HCT116 (cell line): ENCODE results near the gene HCN2. TPM values are rescaled to one million over a fixed set of nuclear protein-coding genes. Genes with fewer than 3 reads are reported as not detected.

Source experiments
- ATAC-seq: fragments of 200-7000 bp; cut with Tn5 transposase; 2 replicates; pipeline ENCODE4 v1.9.1; 2020; ENCODE audit warnings: mild to moderate bottlenecking, moderate library complexity
- BruUV-seq: library from RNA; stranded (reverse); fragments of 400-500 nt; replicated peaks from 2 replicates; lab custom pipeline; 2021; lab: Mats Ljungman, UMichigan
- CTCF ChIA-PET: fragments of 300-600 bp; sonication (Branson Sonifier 250); formaldehyde crosslinking; loops from one replicate; lab custom pipeline; 2021; ENCODE audit warnings: antibody characterized with exemption; lab: Charles Lee
- POLR2A ChIA-PET: fragments of 300-600, 350-600 bp; sonication (Branson Sonifier 250); formaldehyde crosslinking; loops from one replicate; lab custom pipeline; 2021; ENCODE audit warnings: antibody characterized with exemption; lab: Charles Lee
- RAD21 ChIA-PET, 2 experiments: fragments of 300-600 bp; sonication (Branson Sonifier 250); formaldehyde crosslinking; loops; one replicate each; lab custom pipeline; 2023; ENCODE audit warnings: low total read pairs in 2 of 2; ENCODE audit not compliant: uncharacterized antibody in 2 of 2, unreplicated experiment in 2 of 2, low non-redundant PET in 1 of 2; lab: Charles Lee
- DNase-seq: peaks from one replicate; pipeline ENCODE4 v3.0.0-alpha.2; 2010; ENCODE audit warnings: low read depth, low spot score
- H2AFZ ChIP-seq: fragments of 200-600 bp; shearing (Covaris generic), sonication (generic); 2 replicates; pipeline ENCODE4 v1.6.1; 2017; ENCODE audit warnings: low read depth, mixed run types, mixed read lengths, antibody characterized with exemption, low read length; ENCODE audit not compliant: poor library complexity, severe bottlenecking
- H3K27ac ChIP-seq: 2 replicates; pipeline ENCODE4 v1.5.1; 2012; ENCODE audit warnings: low read depth, low read length
- H3K27me3 ChIP-seq: fragments of 200-600 bp; sonication (generic); 2 replicates; pipeline ENCODE4 v1.6.1; 2016; ENCODE audit warnings: mixed run types, low read length, mixed read lengths; ENCODE audit not compliant: insufficient read depth
- H3K36me3 ChIP-seq, 2 experiments: fragments of 200-500 bp in 1 of 2; fragments of 200-600 bp in 1 of 2; sonication (Bioruptor generic) in 1 of 2; sonication (generic) in 1 of 2; 2 replicates each; pipeline versions ENCODE4 v1.5.1 to v1.6.1; 2014 to 2016; ENCODE audit warnings: low read length in 2 of 2, inconsistent platforms in 1 of 2, mixed read lengths in 1 of 2, mixed run types in 1 of 2; ENCODE audit not compliant: insufficient read depth in 2 of 2, control insufficient read depth in 1 of 2
- H3K4me1 ChIP-seq, 2 experiments: fragments of 200-600 bp in 1 of 2; sonication (generic) in 1 of 2; 2 replicates each; pipeline versions ENCODE4 v1.5.1 to v1.6.1; 2012 to 2017; ENCODE audit warnings: low read length in 2 of 2, inconsistent platforms in 1 of 2, mild to moderate bottlenecking in 1 of 2, mixed read lengths in 1 of 2, mixed run types in 1 of 2, moderate library complexity in 1 of 2; ENCODE audit not compliant: insufficient read depth in 2 of 2, control insufficient read depth in 1 of 2
- H3K4me2 ChIP-seq: fragments of 200-600 bp; sonication (generic); 2 replicates; pipeline ENCODE4 v1.6.1; 2017; ENCODE audit warnings: mixed run types, low read length, mixed read lengths
- H3K4me3 ChIP-seq, 2 experiments: fragments of 200-600 bp in 1 of 2; sonication (generic) in 1 of 2; replicated peaks in 1 of 2; 2 replicates each; pipeline ENCODE4 v1.5.1; 2011 to 2016; ENCODE audit warnings: low read length in 2 of 2, control low read depth in 1 of 2, low read depth in 1 of 2, mild to moderate bottlenecking in 1 of 2, mixed read lengths in 1 of 2, mixed run types in 1 of 2
- H3K79me2 ChIP-seq: fragments of 200-600 bp; sonication (generic); 2 replicates; pipeline ENCODE4 v1.6.1; 2017; ENCODE audit warnings: mild to moderate bottlenecking, mixed run types, low read length, moderate library complexity, mixed read lengths; ENCODE audit not compliant: insufficient read depth
- H3K9ac ChIP-seq: fragments of 200-600 bp; sonication (generic); 2 replicates; pipeline ENCODE4 v1.6.1; 2016; ENCODE audit warnings: low read length, mixed read lengths
- H3K9me2 ChIP-seq: fragments of 200-600 bp; sonication (generic), shearing (Covaris generic); 2 replicates; pipeline ENCODE4 v1.6.1; 2017; ENCODE audit warnings: mixed run types, mild to moderate bottlenecking, moderate library complexity; ENCODE audit not compliant: insufficient read depth
- H3K9me3 ChIP-seq, 2 experiments: fragments of 200-500 bp in 1 of 2; fragments of 200-600 bp in 1 of 2; sonication (Bioruptor generic) in 1 of 2; sonication (generic) in 1 of 2; 2 replicates each; pipeline ENCODE4 v1.6.1; 2014 to 2017; ENCODE audit warnings: low read length in 2 of 2, mixed read lengths in 2 of 2, inconsistent platforms in 1 of 2, low read depth in 1 of 2, mild to moderate bottlenecking in 1 of 2, mixed run types in 1 of 2, moderate library complexity in 1 of 2; ENCODE audit not compliant: control insufficient read depth in 1 of 2, insufficient read depth in 1 of 2
- H4K20me1 ChIP-seq: fragments of 200-600 bp; sonication (generic), shearing (Covaris generic); 2 replicates; pipeline ENCODE4 v1.6.1; 2017; ENCODE audit warnings: mixed run types, mild to moderate bottlenecking, moderate library complexity; ENCODE audit not compliant: insufficient read depth
- EGR1 ChIP-seq: IDR thresholded peaks from 2 replicates; pipeline ENCODE4 v1.6.1; 2012; ENCODE audit warnings: low read depth
- EZH2phosphoT487 ChIP-seq: fragments of 200-600 bp; IDR thresholded peaks from 2 replicates; pipeline ENCODE4 v1.6.1; 2018; ENCODE audit warnings: antibody characterized with exemption, borderline replicate concordance
- POLR2AphosphoS5 ChIP-seq: IDR thresholded peaks from 2 replicates; pipeline ENCODE4 v1.6.1; 2011; ENCODE audit warnings: mild to moderate bottlenecking, low read depth, low read length, moderate library complexity
- SP1 ChIP-seq: IDR thresholded peaks from 2 replicates; pipeline ENCODE4 v1.6.1; 2012; ENCODE audit warnings: low read depth
- SRF ChIP-seq: IDR thresholded peaks from 2 replicates; pipeline ENCODE4 v1.6.1; 2012; ENCODE audit warnings: low read depth
- TCF7L2 ChIP-seq: IDR thresholded peaks from 2 replicates; pipeline ENCODE4 v1.7.0; 2011; ENCODE audit warnings: borderline replicate concordance, inconsistent platforms; ENCODE audit not compliant: insufficient read depth, insufficient read length; ENCODE audit errors: extremely low read depth
- ZFX ChIP-seq: fragments of 450-650 bp; IDR thresholded peaks from 2 replicates; pipeline ENCODE4 v1.6.1; 2017
- intact Hi-C: fragments of 100-400 bp; cut with micrococcal nuclease; formaldehyde crosslinking; loops from 2 replicates; pipeline ENCODE4 v1.10.0; 2022
- total RNA-seq: library from RNA; stranded (reverse); gene quantifications from one replicate; pipeline ENCODE4 v1.2.1, GENCODE V29; 2021; ENCODE audit not compliant: unreplicated experiment
- TF ChIP-seq, protein P1 (sequence below): IDR thresholded peaks from 2 replicates; pipeline ENCODE4 v1.6.1; 2012
- TF ChIP-seq, protein P2 (sequence below): IDR thresholded peaks from 2 replicates; pipeline ENCODE4 v1.6.1; 2011; ENCODE audit warnings: mild to moderate bottlenecking, low read length, moderate library complexity; ENCODE audit not compliant: insufficient replicate concordance; ENCODE audit errors: extremely low read depth

HCN2 gene
- total RNA-seq, 1 experiment from 2014 or later: 2.4 TPM

DNA sequence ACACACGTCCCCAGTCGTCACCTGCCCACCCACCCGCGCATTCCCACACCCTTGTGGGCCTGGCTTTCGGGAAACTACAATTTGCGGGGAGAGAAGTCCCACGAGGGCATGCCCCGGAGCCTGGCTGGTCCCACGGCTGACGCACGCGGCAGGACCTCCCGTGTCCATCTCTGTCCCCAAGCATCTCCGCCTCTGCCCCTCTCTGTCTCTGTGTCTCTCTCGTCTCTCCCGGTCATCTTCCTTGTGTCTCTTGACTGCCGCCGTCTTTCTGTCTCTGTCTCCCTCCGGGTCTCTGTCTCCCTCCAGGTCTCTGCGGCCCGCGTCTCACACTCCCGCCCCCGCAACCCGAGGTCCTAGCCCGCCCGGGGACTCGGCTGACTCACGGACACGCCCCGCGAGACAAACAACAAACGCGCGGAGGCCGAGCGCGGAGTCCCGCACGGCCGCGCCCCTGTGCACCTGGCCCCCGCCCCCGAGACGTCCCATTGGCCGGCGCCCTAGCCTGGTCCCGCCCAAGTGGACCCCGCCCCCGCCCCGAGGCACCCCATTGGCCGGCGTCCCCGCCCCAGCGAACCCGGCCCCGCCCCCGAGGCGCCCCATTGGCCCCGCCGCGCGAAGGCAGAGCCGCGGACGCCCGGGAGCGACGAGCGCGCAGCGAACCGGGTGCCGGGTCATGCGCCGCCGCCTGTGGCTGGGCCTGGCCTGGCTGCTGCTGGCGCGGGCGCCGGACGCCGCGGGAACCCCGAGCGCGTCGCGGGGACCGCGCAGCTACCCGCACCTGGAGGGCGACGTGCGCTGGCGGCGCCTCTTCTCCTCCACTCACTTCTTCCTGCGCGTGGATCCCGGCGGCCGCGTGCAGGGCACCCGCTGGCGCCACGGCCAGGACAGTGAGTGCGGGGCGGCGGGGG is 49.8 kb downstream of the HCN2 start, which contains the start of gene FGF22:
FGF22 (plus strand) TSS at position 627 of the 908 bp plus-strand sequence; CDS start at position 674, 47 bp downstream.
- ChIA-PET POLR2A (no interaction called here), CTCF (no interaction called here), RAD21 (no interaction called here)
- Histone ChIP-seq H3K27ac (0 out of 2 replicates have a peak within 1 kb of the TSS, but pooled peaks have one; percentile 5), H3K79me2 (no peaks in the 10 kb centered on the region), H4K20me1 (no peaks in the 10 kb centered on the region), H3K27me3 (no peaks in the 10 kb centered on the region), H3K4me2 (peak within 1 kb of the TSS; percentile 89)
- TF ChIP-seq ZFX (0 out of 2 replicates have a peak, but pooled peaks have one; percentile 25), POLR2AphosphoS5 (peak; percentile 31; the same call in 1 of the 2 replicates), SRF (no peak), TCF7L2 (no peak), EZH2phosphoT487 (no peak), EGR1 (peak; percentile 91), SP1 (peak; percentile 51)
- TF ChIP-seq, protein P1, sequence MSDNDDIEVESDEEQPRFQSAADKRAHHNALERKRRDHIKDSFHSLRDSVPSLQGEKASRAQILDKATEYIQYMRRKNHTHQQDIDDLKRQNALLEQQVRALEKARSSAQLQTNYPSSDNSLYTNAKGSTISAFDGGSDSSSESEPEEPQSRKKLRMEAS: peak; percentile 54; the same call in 1 of the 2 replicates
- TF ChIP-seq, protein P2, sequence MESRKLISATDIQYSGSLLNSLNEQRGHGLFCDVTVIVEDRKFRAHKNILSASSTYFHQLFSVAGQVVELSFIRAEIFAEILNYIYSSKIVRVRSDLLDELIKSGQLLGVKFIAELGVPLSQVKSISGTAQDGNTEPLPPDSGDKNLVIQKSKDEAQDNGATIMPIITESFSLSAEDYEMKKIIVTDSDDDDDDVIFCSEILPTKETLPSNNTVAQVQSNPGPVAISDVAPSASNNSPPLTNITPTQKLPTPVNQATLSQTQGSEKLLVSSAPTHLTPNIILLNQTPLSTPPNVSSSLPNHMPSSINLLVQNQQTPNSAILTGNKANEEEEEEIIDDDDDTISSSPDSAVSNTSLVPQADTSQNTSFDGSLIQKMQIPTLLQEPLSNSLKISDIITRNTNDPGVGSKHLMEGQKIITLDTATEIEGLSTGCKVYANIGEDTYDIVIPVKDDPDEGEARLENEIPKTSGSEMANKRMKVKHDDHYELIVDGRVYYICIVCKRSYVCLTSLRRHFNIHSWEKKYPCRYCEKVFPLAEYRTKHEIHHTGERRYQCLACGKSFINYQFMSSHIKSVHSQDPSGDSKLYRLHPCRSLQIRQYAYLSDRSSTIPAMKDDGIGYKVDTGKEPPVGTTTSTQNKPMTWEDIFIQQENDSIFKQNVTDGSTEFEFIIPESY: no peak
- TF ChIP-seq, all 23 proteins: peak for 5
- ATAC-seq: peak; percentile 94
- no peaks in the 10 kb centered on the region for H3K36me3 ChIP-seq
- no TSS peak for BruUV-seq
- H3K9me2 ChIP-seq: no peaks in the 10 kb centered on the region
- peak within 1 kb of the TSS; percentile 78 for H2AFZ ChIP-seq
- H3K4me1 ChIP-seq: peaks cover 2 to 18% of the 10 kb centered on the region in 2 experiments; a peak in 3 of 4 replicates
- peak within 1 kb of the TSS; percentile 57 for H3K9ac ChIP-seq
- H3K9me3 ChIP-seq: no peaks in the 10 kb centered on the region
- intact Hi-C loops: no loop called here
- H3K4me3 ChIP-seq: peak within 1 kb of the TSS; percentile 37 to 57
- DNase-seq: peak; percentile 68
